ENCODE measurements around the gene CCNE1.
A peak's percentile ranks its signal among the peaks of the same experiment; 100 is the strongest.

Gene CCNE1

DNA sequence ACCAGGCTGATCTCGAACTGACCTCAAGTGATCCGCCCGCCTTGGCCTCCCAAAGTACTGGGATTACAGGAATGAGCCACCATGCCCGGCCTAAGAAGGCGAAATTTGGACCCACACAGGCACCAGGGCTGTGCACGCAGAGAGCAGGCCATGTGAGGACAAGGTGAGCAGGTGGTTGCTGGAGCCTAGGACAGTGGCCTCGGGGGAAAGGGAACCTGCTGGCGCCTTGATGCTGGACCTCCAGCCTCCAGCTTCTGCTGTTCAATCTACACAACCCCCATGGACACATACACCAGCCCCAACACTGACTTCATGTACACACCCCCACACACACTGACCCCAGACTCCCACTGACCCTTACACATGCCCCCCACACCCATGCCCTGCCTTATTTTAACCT is 41.8 kb upstream of the CCNE1 start:
- TF ChIP-seq, protein P1, sequence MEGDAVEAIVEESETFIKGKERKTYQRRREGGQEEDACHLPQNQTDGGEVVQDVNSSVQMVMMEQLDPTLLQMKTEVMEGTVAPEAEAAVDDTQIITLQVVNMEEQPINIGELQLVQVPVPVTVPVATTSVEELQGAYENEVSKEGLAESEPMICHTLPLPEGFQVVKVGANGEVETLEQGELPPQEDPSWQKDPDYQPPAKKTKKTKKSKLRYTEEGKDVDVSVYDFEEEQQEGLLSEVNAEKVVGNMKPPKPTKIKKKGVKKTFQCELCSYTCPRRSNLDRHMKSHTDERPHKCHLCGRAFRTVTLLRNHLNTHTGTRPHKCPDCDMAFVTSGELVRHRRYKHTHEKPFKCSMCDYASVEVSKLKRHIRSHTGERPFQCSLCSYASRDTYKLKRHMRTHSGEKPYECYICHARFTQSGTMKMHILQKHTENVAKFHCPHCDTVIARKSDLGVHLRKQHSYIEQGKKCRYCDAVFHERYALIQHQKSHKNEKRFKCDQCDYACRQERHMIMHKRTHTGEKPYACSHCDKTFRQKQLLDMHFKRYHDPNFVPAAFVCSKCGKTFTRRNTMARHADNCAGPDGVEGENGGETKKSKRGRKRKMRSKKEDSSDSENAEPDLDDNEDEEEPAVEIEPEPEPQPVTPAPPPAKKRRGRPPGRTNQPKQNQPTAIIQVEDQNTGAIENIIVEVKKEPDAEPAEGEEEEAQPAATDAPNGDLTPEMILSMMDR (IDR thresholded peaks at IDR 0.05; ENCODE audit: low read length, missing control alignments) = no peak
- no peak overlapping the region for H3K4me3 ChIP-seq (replicated peaks; ENCODE audit: low read depth, low read length)
- no peak for DNase-seq (ENCODE audit: low read depth)

DNA sequence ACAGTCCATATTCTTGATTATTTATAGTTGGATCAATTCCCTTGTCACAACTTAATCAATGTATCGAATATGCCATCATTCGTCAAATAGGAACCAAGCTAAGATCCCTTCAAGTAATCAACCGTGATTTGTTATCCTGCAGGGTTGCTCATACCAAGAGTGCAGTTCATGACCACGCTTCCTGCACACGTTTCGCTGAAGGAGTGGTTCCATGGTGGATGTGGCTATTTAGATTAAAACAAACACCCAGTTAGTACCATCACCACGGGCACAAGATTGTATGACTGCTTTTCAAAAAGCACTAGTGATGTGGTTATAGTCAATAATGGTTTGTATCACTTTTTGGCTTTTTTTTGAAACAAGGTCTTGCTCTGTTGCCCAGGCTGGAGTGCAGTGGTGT is 41.1 kb upstream of the CCNE1 start:
- H3K4me3 ChIP-seq (replicated peaks; ENCODE audit: low read depth, low read length) = no peak overlapping the region
- TF ChIP-seq, protein P1 (IDR thresholded peaks at IDR 0.05; ENCODE audit: low read length, missing control alignments) = no peak
- no peak for DNase-seq (ENCODE audit: low read depth)

- TF ChIP-seq, protein P1 (IDR thresholded peaks at IDR 0.05; ENCODE audit: low read length, missing control alignments) = peak; percentile 91
- peak; percentile 55 for DNase-seq (ENCODE audit: low read depth)
Measured at GRCh38 chr19:29771708-29772414, 39.9 kb upstream of the CCNE1 start.

GRCh38 chr19:29772696-29773095 is 39.1 kb upstream of the CCNE1 start:
- DNase-seq (ENCODE audit: low read depth) = no peak
- H3K4me3 ChIP-seq (replicated peaks; ENCODE audit: low read depth, low read length) = no peak overlapping the region
- TF ChIP-seq, protein P1 (IDR thresholded peaks at IDR 0.05; ENCODE audit: low read length, missing control alignments) = no peak

More at GRCh38 chr19:29771708-29772414, 39.9 kb upstream of the CCNE1 start:
- no peak overlapping the region for H3K4me3 ChIP-seq (replicated peaks; ENCODE audit: low read depth, low read length)

- no peak for DNase-seq (ENCODE audit: low read depth)
- no peak overlapping the region for H3K4me3 ChIP-seq (replicated peaks; ENCODE audit: low read depth, low read length)
- TF ChIP-seq, protein P1 (IDR thresholded peaks at IDR 0.05; ENCODE audit: low read length, missing control alignments) = no peak
Measured at GRCh38 chr19:29773141-29773540, 38.6 kb upstream of the CCNE1 start.

GRCh38 chr19:29774126-29774525 is 37.7 kb upstream of the CCNE1 start:
- TF ChIP-seq, protein P1 (IDR thresholded peaks at IDR 0.05; ENCODE audit: low read length, missing control alignments) = no peak
- no peak for DNase-seq (ENCODE audit: low read depth)
- no peak overlapping the region for H3K4me3 ChIP-seq (replicated peaks; ENCODE audit: low read depth, low read length)

- TF ChIP-seq, protein P1 (IDR thresholded peaks at IDR 0.05; ENCODE audit: low read length, missing control alignments) = no peak
- no peak overlapping the region for H3K4me3 ChIP-seq (replicated peaks; ENCODE audit: low read depth, low read length)
- DNase-seq (ENCODE audit: low read depth) = no peak
Measured at GRCh38 chr19:29777781-29778309, 33.9 kb upstream of the CCNE1 start.
